HG03460 (cell line): ENCODE results near the gene C1orf167.
A peak's percentile ranks its signal among the peaks of the same experiment; 100 is the strongest.
"Not testable (repeated sequence)": the region's sequence is repeated elsewhere in the genome, so short reads cannot be mapped to it uniquely, and the experiment has no call there.

Experiments used
- ATAC-seq: cut with Tn5 transposase; IDR thresholded peaks from one replicate; pipeline ENCODE4 v1.9.1; 2021; ENCODE audit not compliant: unreplicated experiment

C1orf167 gene

DNA sequence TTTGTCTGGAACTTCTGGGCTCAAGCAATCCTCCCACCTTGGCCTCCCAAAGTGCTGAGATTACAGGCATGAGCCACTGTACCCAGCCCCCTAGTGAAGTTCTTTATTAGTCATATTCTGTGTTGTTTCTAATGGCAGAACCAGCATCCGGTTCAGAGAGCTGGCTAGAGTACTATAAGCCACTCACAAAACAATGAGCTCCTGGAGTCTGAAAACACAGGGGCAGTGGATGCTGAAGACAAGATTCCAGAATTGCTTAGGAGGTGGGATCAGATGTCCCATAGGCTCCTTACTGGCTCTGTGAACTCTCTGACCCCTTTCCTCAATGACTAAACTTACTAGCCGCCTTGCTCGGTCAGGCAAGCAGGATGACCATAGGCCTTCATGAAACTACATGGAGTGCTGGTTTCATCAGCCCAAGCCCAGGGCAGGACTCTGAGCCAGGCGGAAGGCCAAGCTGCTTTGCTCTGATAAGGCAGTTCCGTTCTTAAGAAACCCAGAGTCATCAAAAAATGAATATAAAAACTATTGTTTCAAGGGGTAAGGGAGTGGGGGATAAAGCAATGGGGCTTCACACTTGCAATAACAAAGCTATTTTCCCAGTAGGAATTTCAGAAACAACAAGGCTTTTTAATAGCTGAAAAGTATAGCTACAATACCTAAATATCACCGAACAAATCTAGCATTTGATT lies 35.7 kb downstream of the C1orf167 start:
- ATAC-seq, result no peak

- ATAC-seq, result no peak
Observed at GRCh38 chr1:11799099-11799498, 37.1 kb downstream of the C1orf167 start.

GRCh38 chr1:11799896-11800295 lies 37.9 kb downstream of the C1orf167 start:
- ATAC-seq, result no peak

GRCh38 chr1:11800391-11800755 lies 38.4 kb downstream of the C1orf167 start:
- no peak for ATAC-seq

- ATAC-seq, result no peak
Observed at GRCh38 chr1:11800756-11801433, 38.9 kb downstream of the C1orf167 start.

DNA sequence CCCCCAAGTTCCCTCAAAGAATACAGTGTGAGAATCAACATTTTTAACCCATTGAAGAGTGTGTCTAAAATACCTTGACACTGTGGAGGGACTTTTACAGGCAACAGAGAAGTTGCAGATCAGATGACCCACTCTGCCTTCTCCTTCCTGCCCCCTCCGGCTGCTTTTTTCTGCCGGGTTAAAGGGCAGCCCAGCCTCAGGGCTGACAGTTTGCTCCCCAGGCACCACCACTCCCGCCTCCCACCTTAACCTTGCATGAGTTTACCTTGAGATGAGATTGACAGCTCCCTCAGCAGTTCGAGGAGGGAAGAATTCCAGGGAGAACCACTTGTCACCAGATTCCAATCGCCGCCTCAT lies 40.6 kb downstream of the C1orf167 start:
- ATAC-seq, result no peak

GRCh38 chr1:11802973-11803885 lies 41.2 kb downstream of the C1orf167 start:
- peak; percentile 27 for ATAC-seq

DNA sequence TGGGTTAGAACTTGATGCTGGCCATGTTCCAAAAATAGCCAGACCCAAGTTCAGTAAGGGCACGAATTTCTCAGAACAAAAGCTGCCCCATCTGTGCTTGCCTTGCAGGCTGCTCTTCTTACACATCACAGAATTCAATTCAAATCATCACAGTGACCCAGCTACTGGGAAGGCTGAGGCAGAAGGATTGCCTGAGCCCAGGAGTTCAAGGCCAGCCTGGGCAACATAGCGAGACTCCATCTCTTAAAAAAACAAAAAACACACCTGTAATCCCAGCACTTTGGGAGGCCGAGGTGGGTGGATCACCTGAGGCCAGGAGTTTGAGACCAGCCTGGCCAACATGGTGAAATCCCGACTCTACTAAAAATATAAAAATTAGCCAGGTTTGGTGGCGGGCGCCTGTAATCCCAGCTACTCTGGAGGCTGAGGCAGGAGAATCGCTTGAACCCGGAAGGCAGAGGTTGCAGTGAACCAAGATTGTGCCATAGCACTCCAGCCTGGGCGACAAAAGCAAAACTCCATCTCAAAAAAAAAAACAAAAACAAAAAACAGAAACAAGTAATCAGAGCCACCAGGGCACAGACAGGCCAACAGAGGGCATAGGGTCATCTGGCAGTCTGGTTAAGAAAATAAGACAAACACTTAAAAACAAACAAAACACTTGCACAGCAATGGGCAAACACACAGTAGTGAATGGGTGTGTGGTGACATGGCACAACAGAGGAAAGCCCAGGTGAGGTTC lies 42.1 kb downstream of the C1orf167 start:
- ATAC-seq, result not testable (repeated sequence)

DNA sequence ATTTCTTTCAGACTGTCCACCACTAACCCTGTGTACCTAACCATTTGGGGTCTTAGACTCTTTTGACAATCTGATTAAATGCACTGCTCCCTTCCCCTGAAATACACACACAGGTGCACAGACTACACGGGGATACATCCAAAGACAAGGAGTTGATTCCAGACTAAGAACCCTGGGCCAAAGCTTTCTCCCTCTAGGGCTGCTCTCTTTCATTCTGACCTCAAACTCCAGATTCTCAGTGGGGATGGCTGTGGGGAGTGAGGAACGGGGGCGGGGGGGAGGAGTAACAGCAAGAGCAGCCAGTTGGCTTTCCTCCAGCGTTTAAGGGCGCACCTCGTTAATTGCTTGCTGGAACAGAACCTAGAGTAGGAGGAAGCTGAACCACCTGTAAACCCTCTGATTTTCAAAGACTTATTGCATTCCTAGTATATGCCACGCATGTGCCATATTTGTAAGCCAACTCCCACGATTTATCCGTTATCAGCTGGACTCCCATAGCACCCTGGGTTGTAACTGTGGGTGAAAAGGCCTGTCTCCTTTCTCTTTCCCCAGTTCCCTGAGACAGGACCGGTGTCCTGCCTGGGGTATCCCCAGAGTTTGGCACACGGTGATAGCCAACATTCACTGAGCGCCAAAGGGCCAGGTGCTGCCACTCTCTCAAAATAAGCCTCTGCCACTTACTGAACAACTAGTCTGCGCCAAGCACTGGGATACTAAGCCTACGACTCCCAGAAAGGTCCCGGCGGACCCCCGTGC lies 42.9 kb downstream of the C1orf167 start:
- ATAC-seq, result no peak

DNA sequence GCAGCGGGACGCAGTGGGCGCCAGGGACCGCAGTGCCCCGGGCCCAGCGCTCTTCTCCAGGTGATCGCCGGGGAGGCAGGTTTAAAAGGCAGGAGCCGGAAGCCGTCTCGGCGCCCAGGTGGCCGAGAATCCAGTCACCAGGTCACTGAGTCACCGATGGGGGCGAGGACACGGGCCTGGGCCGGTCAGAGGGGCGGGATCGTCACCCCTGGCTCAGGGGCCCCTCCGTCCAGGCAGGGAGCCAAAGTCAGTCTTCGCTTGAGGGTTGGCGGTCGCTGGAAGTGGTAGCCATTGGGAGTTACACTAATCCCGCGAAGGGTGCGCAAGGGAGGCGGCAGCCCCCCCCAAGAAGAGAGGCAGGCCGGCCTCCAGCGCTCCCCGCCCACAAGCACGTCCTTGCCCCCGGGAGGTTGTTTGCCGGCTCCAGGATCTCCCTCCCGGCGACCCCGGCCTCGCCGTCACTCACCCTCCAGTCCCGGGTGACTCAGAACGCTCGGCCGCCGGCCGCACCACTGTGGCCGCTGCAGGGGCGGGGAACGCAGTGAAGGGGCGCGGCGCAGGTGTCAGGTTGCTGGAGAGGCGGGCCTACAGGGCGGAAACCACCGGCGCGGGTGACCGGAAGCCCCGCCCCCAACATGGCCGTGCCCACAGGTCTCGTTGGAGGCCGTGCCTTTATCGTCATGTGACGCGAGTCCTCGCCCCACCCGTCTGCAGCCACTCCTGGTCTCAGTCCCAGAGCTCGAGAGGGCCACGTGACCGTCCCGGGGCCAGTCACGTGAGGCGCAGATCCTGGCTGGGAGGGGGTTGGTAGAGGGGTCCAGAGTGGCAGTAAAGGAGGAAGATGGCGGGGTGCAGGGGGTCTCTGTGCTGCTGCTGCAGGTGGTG lies 43.7 kb downstream of the C1orf167 start, which contains the start of the genes CLCN6 and MTHFR:
Gene CLCN6 (plus strand): TSS at position 770 of the 885 bp plus-strand sequence. CDS start 72 bp downstream, at position 842.
Gene MTHFR (minus strand): TSS at position 543 of the 885 bp plus-strand sequence. CDS start 2,848 bp downstream, outside the sequence.
- ATAC-seq, result peak; percentile 78

DNA sequence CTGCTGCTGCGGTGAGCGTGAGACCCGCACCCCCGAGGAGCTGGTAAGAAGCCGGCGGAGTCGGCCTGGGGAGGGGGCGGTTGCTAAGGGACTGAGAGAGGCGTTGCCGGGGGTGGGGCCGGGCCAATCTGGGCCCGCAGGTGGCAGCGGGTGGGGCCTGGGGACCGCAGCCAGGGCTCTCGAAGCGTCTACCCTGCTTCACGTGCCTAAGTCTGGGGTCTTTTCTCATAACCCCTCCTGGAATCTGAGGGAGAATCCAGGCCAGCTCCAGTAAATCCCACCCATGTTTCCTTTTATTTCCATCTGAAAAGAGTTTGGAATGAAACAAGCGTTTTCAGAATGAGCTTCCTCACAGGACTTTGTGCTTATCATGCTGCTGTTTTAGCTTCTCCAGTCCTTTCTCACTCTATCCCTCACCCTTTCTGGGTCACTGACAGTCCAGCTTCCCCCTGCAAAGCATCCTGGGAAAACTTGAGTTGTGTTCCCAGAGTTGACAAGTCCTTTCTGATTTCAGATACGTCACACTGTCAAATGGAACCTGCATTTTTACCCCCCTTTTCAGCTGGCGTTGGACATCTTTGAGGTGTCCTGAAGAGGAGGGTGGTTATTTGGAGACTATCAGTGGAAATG lies 44.4 kb downstream of the C1orf167 start:
- peak; percentile 31 for ATAC-seq

DNA sequence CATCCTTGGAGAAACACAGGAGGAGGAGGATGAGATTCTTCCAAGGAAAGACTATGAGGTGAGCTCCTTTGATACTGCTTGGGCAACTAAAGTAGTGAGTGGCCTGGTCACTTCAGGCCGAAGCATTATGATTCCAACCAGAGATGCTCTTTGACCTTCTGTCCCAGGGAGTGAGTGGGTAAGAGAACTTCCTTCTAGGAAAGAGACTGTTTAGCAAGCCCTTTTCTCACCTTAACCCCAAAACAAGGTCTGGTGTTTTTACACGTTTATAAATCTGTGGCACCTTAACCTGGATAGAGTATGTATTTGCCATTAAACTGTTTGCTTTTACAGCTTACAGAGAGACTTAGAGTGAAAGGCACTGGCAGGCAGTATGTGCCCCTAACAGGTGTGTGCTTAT lies 45.1 kb downstream of the C1orf167 start:
- ATAC-seq, result no peak

- no peak for ATAC-seq
Observed at GRCh38 chr1:11813021-11813420, 51.0 kb downstream of the C1orf167 start.

- no peak for ATAC-seq
Observed at GRCh38 chr1:11817192-11817591, 55.2 kb downstream of the C1orf167 start.

DNA sequence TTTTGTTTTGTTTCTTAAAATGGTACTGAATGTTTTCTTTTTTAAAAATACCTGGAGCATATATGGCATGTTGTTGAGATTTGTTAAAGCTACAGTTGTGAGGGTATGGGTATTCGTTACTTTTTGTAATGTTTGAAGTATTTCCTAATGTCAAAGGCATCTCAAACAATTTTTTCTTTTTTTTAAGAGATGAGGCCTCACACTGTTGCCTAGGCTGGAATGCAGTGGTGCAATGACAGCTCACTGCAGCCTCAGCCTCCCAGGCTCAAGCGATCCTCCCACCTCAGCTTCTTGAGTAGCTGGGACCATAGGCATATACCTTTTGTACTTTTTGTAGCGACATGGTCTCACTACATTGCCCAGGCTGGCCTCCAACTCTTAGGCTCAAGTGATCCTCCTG lies 60.1 kb downstream of the C1orf167 start:
- ATAC-seq, result no peak

GRCh38 chr1:11823366-11824137 lies 61.6 kb downstream of the C1orf167 start:
- ATAC-seq, result no peak

DNA sequence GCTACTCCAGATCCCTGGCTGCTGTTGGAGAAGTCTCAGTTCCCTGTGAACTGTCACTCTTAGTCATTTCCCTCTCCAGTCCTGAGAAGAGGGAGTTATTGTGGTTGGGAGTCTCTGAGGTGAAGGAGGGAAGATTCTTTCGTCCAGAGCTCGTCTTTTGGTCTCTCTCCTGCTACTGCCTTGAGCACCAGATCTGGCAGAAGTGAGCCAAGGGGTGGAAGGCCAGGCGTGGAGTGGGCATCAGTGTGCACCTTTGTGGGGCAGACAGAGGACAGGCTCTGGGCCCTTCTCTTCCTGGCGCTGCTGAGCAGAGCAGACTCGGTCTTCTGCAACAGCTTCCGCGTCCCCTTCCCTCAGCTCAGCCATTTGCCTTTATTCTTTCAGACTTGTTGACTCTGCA lies 63.1 kb downstream of the C1orf167 start:
- no peak for ATAC-seq

GRCh38 chr1:11826946-11827345 lies 65.0 kb downstream of the C1orf167 start:
- ATAC-seq, result no peak
